Liver (tissue), 9 donors: ENCODE results near the gene PPP2R5C. TPM values are rescaled to one million over a fixed set of nuclear protein-coding genes. Genes with fewer than 3 reads are reported as not detected.
"Not testable (repeated sequence)": the region's sequence is repeated elsewhere in the genome, so short reads cannot be mapped to it uniquely, and the experiment has no call there.

ENCODE experiments used
- DNase-seq: peaks from one replicate; pipeline ENCODE4 v3.0.0-alpha.2; 2017; ENCODE audit warnings: low spot score
- H3K27ac ChIP-seq, 2 donors: one replicate each; pipeline ENCODE4 v1.7.0; 2013; ENCODE audit warnings: inconsistent platforms in 2 of 2, low read length in 2 of 2, control low read depth in 1 of 2, low read depth in 1 of 2, mild to moderate bottlenecking in 1 of 2
- H3K27me3 ChIP-seq, 4 donors: one replicate each; pipeline versions ENCODE4 v1.6.1 to v1.7.0; 2013; ENCODE audit warnings: low read length in 3 of 4, inconsistent platforms in 1 of 4, mild to moderate bottlenecking in 1 of 4, moderate library complexity in 1 of 4; ENCODE audit not compliant: control insufficient read depth in 4 of 4, insufficient read depth in 4 of 4
- H3K36me3 ChIP-seq, 4 donors: one replicate each; pipeline versions ENCODE4 v1.6.1 to v1.7.0; 2013; ENCODE audit warnings: low read length in 3 of 4, mild to moderate bottlenecking in 3 of 4, low read depth in 1 of 4, moderate library complexity in 1 of 4; ENCODE audit not compliant: control insufficient read depth in 4 of 4, insufficient read depth in 3 of 4
- H3K4me1 ChIP-seq, 4 donors: one replicate each; pipeline versions ENCODE4 v1.6.1 to v1.7.0; 2013; ENCODE audit warnings: low read length in 3 of 4, mild to moderate bottlenecking in 3 of 4, moderate library complexity in 1 of 4; ENCODE audit not compliant: control insufficient read depth in 4 of 4, insufficient read depth in 4 of 4
- H3K4me3 ChIP-seq, 3 donors: one replicate each; pipeline versions ENCODE4 v1.6.1 to v1.7.0; 2013; ENCODE audit warnings: low read length in 3 of 3, control low read depth in 1 of 3, low read depth in 1 of 3, mild to moderate bottlenecking in 1 of 3
- H3K9ac ChIP-seq, 2 donors: one replicate each; pipeline ENCODE4 v1.7.0; 2013; ENCODE audit warnings: low read length in 2 of 2, mild to moderate bottlenecking in 2 of 2, moderate library complexity in 2 of 2, control low read depth in 1 of 2, low read depth in 1 of 2
- H3K9me3 ChIP-seq, 4 donors: one replicate each; pipeline versions ENCODE4 v1.6.1 to v1.7.0; 2013; ENCODE audit warnings: low read length in 3 of 4; ENCODE audit not compliant: control insufficient read depth in 4 of 4
- ATF3 ChIP-seq: IDR thresholded peaks from 2 replicates; pipeline ENCODE4 v1.6.1; 2016; ENCODE audit warnings: antibody characterized with exemption
- CTCF ChIP-seq: fragments of 150-350 bp; IDR thresholded peaks from 2 replicates; pipeline ENCODE4 v1.5.1; 2017; ENCODE audit warnings: improper control_type of control experiment, low read depth, low read length; ENCODE audit not compliant: missing input control
- FOXA2 ChIP-seq: IDR thresholded peaks from 2 replicates; pipeline ENCODE4 v1.6.1; 2016; ENCODE audit warnings: antibody characterized with exemption
- HNF4A ChIP-seq, 2 donors: conservative IDR thresholded peaks; 2 replicates each; pipeline ENCODE4 v1.6.1; 2016; ENCODE audit warnings: antibody characterized with exemption in 2 of 2, mild to moderate bottlenecking in 2 of 2
- HNF4G ChIP-seq: IDR thresholded peaks from 2 replicates; pipeline ENCODE4 v1.6.1; 2016; ENCODE audit warnings: antibody characterized with exemption
- JUND ChIP-seq, 2 donors: IDR thresholded peaks; 2 replicates each; pipeline ENCODE4 v1.6.1; 2016; ENCODE audit warnings: antibody characterized with exemption in 2 of 2
- MAX ChIP-seq: IDR thresholded peaks from 2 replicates; pipeline ENCODE4 v1.6.1; 2016; ENCODE audit warnings: antibody characterized with exemption
- REST ChIP-seq: IDR thresholded peaks from 2 replicates; pipeline ENCODE4 v1.6.1; 2016; ENCODE audit warnings: antibody characterized with exemption, mild to moderate bottlenecking
- SP1 ChIP-seq: IDR thresholded peaks from 2 replicates; pipeline ENCODE4 v1.6.1; 2018; ENCODE audit warnings: antibody characterized with exemption, mild to moderate bottlenecking
- WGBS: extraction: QIAGEN DNeasy Blood & Tissue Kit; methylation state at CpG from one replicate; pipeline ENCODE4 v1.1.7; 2013; 5-methylcytosine and 5-hydroxymethylcytosine counted together
- polyA plus RNA-seq, 2 donors: library from polyadenylated mRNA; stranded (reverse) in 1 of 2; unstranded in 1 of 2; fragments of 200-250 nt in 1 of 2; fragments of >200 nt in 1 of 2; fragmentation: Nextera tagmentation in 1 of 2; extraction: Ambion mirVana in 1 of 2; gene quantifications; one replicate each; pipeline versions ENCODE4 v1.2.1 to v1.2.3, GENCODE V29; 2013 to 2015
- total RNA-seq, 2 donors: library from RNA; depleted of rRNA; stranded (reverse); fragments of >200 nt; gene quantifications; one replicate each; pipeline ENCODE4 v1.2.3, GENCODE V29; 2014
- donor health status: healthy.
- donor health status: healthy.
- donor health status: healthy.
- donor health status: healthy.
- donor health status: healthy.

Gene PPP2R5C
- total and polyA plus RNA-seq, 4 donors: 33.5 to 52.3 (median 43.9) TPM

GRCh38 chr14:101728367-101728742, 33.2 kb upstream of the PPP2R5C start:
- H3K27me3 ChIP-seq: no peaks in the 10 kb centered on the region
- H3K27ac ChIP-seq: no peak overlapping the region
- no peak overlapping the region for H3K4me3 ChIP-seq
- no peaks in the 10 kb centered on the region for H3K36me3 ChIP-seq
- H3K9me3 ChIP-seq: peaks cover 0 to 2% (median under 1%) of the 10 kb centered on the region in 4 donors
- TF ChIP-seq MAX (no peak), JUND (IDR thresholded peaks at IDR 0.05) (no peak), HNF4A (conservative IDR thresholded peaks at IDR 0.05) (no peak), ATF3 (no peak), REST (no peak), FOXA2 (no peak), HNF4G (no peak)
- no peak overlapping the region for H3K9ac ChIP-seq
- H3K4me1 ChIP-seq: peaks cover 0 to 4% (median 0%) of the 10 kb centered on the region in 4 donors
- no peak for DNase-seq
- 94% methylated on average over 10 of the region's 10 CpGs for WGBS

- no peaks in the 10 kb centered on the region for H3K27me3 ChIP-seq
- no peak for DNase-seq
- no peaks in the 10 kb centered on the region for H3K36me3 ChIP-seq
- no peak overlapping the region for H3K4me3 ChIP-seq
- no peak overlapping the region for H3K9ac ChIP-seq
- TF ChIP-seq SP1 (no peak), CTCF (no peak), MAX (no peak)
- no peak overlapping the region for H3K27ac ChIP-seq
- H3K4me1 ChIP-seq: peaks cover 0 to 4% (median 0%) of the 10 kb centered on the region in 4 donors
- peaks cover 0 to 2% (median under 1%) of the 10 kb centered on the region in 4 donors for H3K9me3 ChIP-seq
- WGBS: 91% methylated on average over 6 of the region's 6 CpGs
Measured at GRCh38 chr14:101729382-101729781, 32.1 kb upstream of the PPP2R5C start.

GRCh38 chr14:101730157-101730556, 31.4 kb upstream of the PPP2R5C start:
- WGBS: 91% methylated on average over 4 of the region's 4 CpGs
- H3K4me1 ChIP-seq, H3K4me3 ChIP-seq, H3K27me3 ChIP-seq, H3K9ac ChIP-seq, H3K27ac ChIP-seq, H3K36me3 ChIP-seq, H3K9me3 ChIP-seq, DNase-seq: not testable (repeated sequence)
